Mesendoderm (in vitro differentiated cells): Measurements from ENCODE around the gene RBM3.

Source experiments
- DNase-seq: peaks from one replicate; pipeline ENCODE4 v3.0.0; 2013
- H2AK5ac ChIP-seq: 2 replicates; pipeline ENCODE4 v1.6.1; 2013; ENCODE audit warnings: low read length, inconsistent platforms
- H2BK120ac ChIP-seq: 2 replicates; pipeline ENCODE4 v1.6.1; 2013; ENCODE audit warnings: low read depth, mild to moderate bottlenecking, low read length, moderate library complexity, mixed read lengths
- H2BK15ac ChIP-seq: replicated peaks from 2 replicates; pipeline ENCODE4 v1.6.1; 2013; ENCODE audit warnings: low read depth, mild to moderate bottlenecking, moderate library complexity
- H2BK5ac ChIP-seq: 2 replicates; pipeline ENCODE4 v1.6.1; 2013; ENCODE audit warnings: low read length, inconsistent platforms
- H3K18ac ChIP-seq: 2 replicates; pipeline ENCODE4 v1.6.1; 2013; ENCODE audit warnings: mild to moderate bottlenecking, low read length, mixed read lengths
- H3K23ac ChIP-seq: one replicate; pipeline ENCODE4 v1.6.1; 2013; ENCODE audit warnings: low read length
- H3K27ac ChIP-seq: 2 replicates; pipeline ENCODE4 v1.5.1; 2013; ENCODE audit warnings: low read depth, mild to moderate bottlenecking, inconsistent platforms, low read length, moderate library complexity
- H3K27me3 ChIP-seq: 2 replicates; pipeline ENCODE4 v1.6.1; 2013; ENCODE audit warnings: low read length, control low read depth, mild to moderate bottlenecking, inconsistent platforms; ENCODE audit not compliant: insufficient read depth, poor library complexity
- H3K36me3 ChIP-seq: 2 replicates; pipeline ENCODE4 v1.6.1; 2013; ENCODE audit warnings: low read length, inconsistent platforms; ENCODE audit not compliant: control insufficient read depth, insufficient read depth
- H3K4ac ChIP-seq: one replicate; pipeline ENCODE4 v1.6.1; 2013; ENCODE audit warnings: low read depth, mild to moderate bottlenecking, low read length, moderate library complexity
- H3K4me1 ChIP-seq: 2 replicates; pipeline ENCODE4 v1.6.1; 2013; ENCODE audit warnings: low read depth, low read length, inconsistent platforms; ENCODE audit not compliant: control insufficient read depth
- H3K4me2 ChIP-seq: 2 replicates; pipeline ENCODE4 v1.6.1; 2013; ENCODE audit warnings: low read length
- H3K4me3 ChIP-seq: 2 replicates; pipeline ENCODE4 v1.5.1; 2013; ENCODE audit warnings: mild to moderate bottlenecking, low read length
- H3K56ac ChIP-seq: one replicate; pipeline ENCODE4 v1.6.1; 2013; ENCODE audit warnings: low read length
- H3K79me1 ChIP-seq: 2 replicates; pipeline ENCODE4 v1.6.1; 2013; ENCODE audit warnings: low read length, inconsistent platforms
- H3K79me2 ChIP-seq: 2 replicates; pipeline ENCODE4 v1.6.1; 2013; ENCODE audit warnings: mild to moderate bottlenecking, low read length; ENCODE audit not compliant: control insufficient read depth, insufficient read depth
- H3K9ac ChIP-seq: 2 replicates; pipeline ENCODE4 v1.6.1; 2013; ENCODE audit warnings: low read length, inconsistent platforms
- H4K5ac ChIP-seq: one replicate; pipeline ENCODE4 v1.6.1; 2013; ENCODE audit warnings: low read length
- H4K8ac ChIP-seq: one replicate; pipeline ENCODE4 v1.6.1; 2013; ENCODE audit warnings: low read depth, mild to moderate bottlenecking, control low read depth, low read length, moderate library complexity
- WGBS: extraction: QIAGEN DNeasy Blood & Tissue Kit; methylation state at CpG from one replicate; pipeline ENCODE4 v1.1.7; 2013; ENCODE audit warnings: low lambda C conversion rate, missing lambda C conversion rate; ENCODE audit not compliant: insufficient coverage; ENCODE audit errors: extremely low coverage; 5-methylcytosine and 5-hydroxymethylcytosine counted together

RBM3 gene

GRCh38 chrX:48599341-48599740 lies 25.1 kb downstream of the RBM3 start:
- no peak overlapping the region for H4K8ac ChIP-seq
- H3K27me3 ChIP-seq, result no peaks in the 10 kb centered on the region
- H3K79me1 ChIP-seq, result no peaks in the 10 kb centered on the region
- no peak overlapping the region for H4K5ac ChIP-seq
- H2AK5ac ChIP-seq, result no peak overlapping the region
- no peak overlapping the region for H3K27ac ChIP-seq
- no peak for DNase-seq
- H2BK15ac ChIP-seq, result no peak overlapping the region
- H2BK120ac ChIP-seq, result no peak overlapping the region
- no peak overlapping the region for H3K56ac ChIP-seq
- no peak overlapping the region for H3K23ac ChIP-seq
- H3K4me3 ChIP-seq, result no peak overlapping the region
- H3K79me2 ChIP-seq, result no peaks in the 10 kb centered on the region
- no peak overlapping the region for H3K4ac ChIP-seq
- no peak overlapping the region for H3K18ac ChIP-seq
- no peak overlapping the region for H3K4me2 ChIP-seq
- no peak overlapping the region for H2BK5ac ChIP-seq
- WGBS, result no CpG with 5 or more reads among the region's 20 CpGs
- H3K4me1 ChIP-seq, result no peaks in the 10 kb centered on the region
- no peaks in the 10 kb centered on the region for H3K36me3 ChIP-seq
- no peak overlapping the region for H3K9ac ChIP-seq

- Histone ChIP-seq H3K18ac (no peak overlapping the region), H3K4me3 (no peak overlapping the region), H3K56ac (no peak overlapping the region), H3K23ac (no peak overlapping the region), H3K79me2 (no peaks in the 10 kb centered on the region), H2BK5ac (no peak overlapping the region), H4K8ac (no peak overlapping the region), H3K79me1 (no peaks in the 10 kb centered on the region), H3K36me3 (no peaks in the 10 kb centered on the region), H3K4ac (no peak overlapping the region), H3K9ac (no peak overlapping the region), H2BK15ac (no peak overlapping the region), H3K4me1 (no peaks in the 10 kb centered on the region), H3K4me2 (no peak overlapping the region), H3K27ac (no peak overlapping the region), H2AK5ac (no peak overlapping the region), H3K27me3 (no peaks in the 10 kb centered on the region), H2BK120ac (no peak overlapping the region), H4K5ac (no peak overlapping the region)
- no CpG with 5 or more reads among the region's 19 CpGs for WGBS
- no peak for DNase-seq
Observed at GRCh38 chrX:48600226-48600625, 25.9 kb downstream of the RBM3 start.

GRCh38 chrX:48601741-48602394 lies 27.6 kb downstream of the RBM3 start:
- H4K8ac ChIP-seq, result no peak overlapping the region

GRCh38 chrX:48604701-48605100 lies 30.4 kb downstream of the RBM3 start:
- Histone ChIP-seq H3K9ac (no peak overlapping the region), H4K5ac (no peak overlapping the region), H3K4me1 (no peaks in the 10 kb centered on the region), H3K79me2 (no peaks in the 10 kb centered on the region), H3K4me2 (no peak overlapping the region), H2BK120ac (no peak overlapping the region), H4K8ac (no peak overlapping the region), H3K56ac (no peak overlapping the region), H3K18ac (no peak overlapping the region), H3K4me3 (no peak overlapping the region), H3K79me1 (no peaks in the 10 kb centered on the region), H3K36me3 (no peaks in the 10 kb centered on the region), H2BK5ac (no peak overlapping the region), H3K27ac (no peak overlapping the region), H3K27me3 (no peaks in the 10 kb centered on the region), H3K23ac (no peak overlapping the region), H2AK5ac (no peak overlapping the region), H3K4ac (no peak overlapping the region), H2BK15ac (no peak overlapping the region)
- DNase-seq, result no peak
- no CpG with 5 or more reads among the region's 16 CpGs for WGBS

More at GRCh38 chrX:48601741-48602394, 27.6 kb downstream of the RBM3 start:
- no peak overlapping the region for H3K4me2 ChIP-seq
- H3K79me1 ChIP-seq, result no peaks in the 10 kb centered on the region
- no peak overlapping the region for H2BK120ac ChIP-seq
- no peak overlapping the region for H3K18ac ChIP-seq
- no CpG with 5 or more reads among the region's 17 CpGs for WGBS
- no peak overlapping the region for H3K56ac ChIP-seq
- no peak overlapping the region for H3K9ac ChIP-seq
- no peak overlapping the region for H2BK15ac ChIP-seq
- no peaks in the 10 kb centered on the region for H3K27me3 ChIP-seq
- H2BK5ac ChIP-seq, result no peak overlapping the region
- no peak overlapping the region for H3K27ac ChIP-seq
- H3K4me3 ChIP-seq, result no peak overlapping the region
- H3K4me1 ChIP-seq, result no peaks in the 10 kb centered on the region
- no peaks in the 10 kb centered on the region for H3K36me3 ChIP-seq
- H4K5ac ChIP-seq, result no peak overlapping the region
- no peaks in the 10 kb centered on the region for H3K79me2 ChIP-seq
- no peak overlapping the region for H2AK5ac ChIP-seq
- DNase-seq, result no peak
- H3K23ac ChIP-seq, result no peak overlapping the region
- no peak overlapping the region for H3K4ac ChIP-seq

GRCh38 chrX:48606091-48606490 lies 31.8 kb downstream of the RBM3 start:
- no peak overlapping the region for H3K23ac ChIP-seq
- H3K56ac ChIP-seq, result no peak overlapping the region
- H3K27me3 ChIP-seq, result no peaks in the 10 kb centered on the region
- H3K9ac ChIP-seq, result no peak overlapping the region
- H2BK120ac ChIP-seq, result no peak overlapping the region
- no peak overlapping the region for H3K4me3 ChIP-seq
- H3K79me2 ChIP-seq, result no peaks in the 10 kb centered on the region
- H3K4me1 ChIP-seq, result no peaks in the 10 kb centered on the region
- H3K18ac ChIP-seq, result no peak overlapping the region
- no peaks in the 10 kb centered on the region for H3K79me1 ChIP-seq
- H3K27ac ChIP-seq, result no peak overlapping the region
- H3K4ac ChIP-seq, result no peak overlapping the region
- no CpG with 5 or more reads among the region's 6 CpGs for WGBS
- no peak overlapping the region for H2AK5ac ChIP-seq
- H2BK15ac ChIP-seq, result no peak overlapping the region
- no peak overlapping the region for H2BK5ac ChIP-seq
- H4K5ac ChIP-seq, result no peak overlapping the region
- peak; percentile 20 for DNase-seq
- H4K8ac ChIP-seq, result no peak overlapping the region
- no peaks in the 10 kb centered on the region for H3K36me3 ChIP-seq
- H3K4me2 ChIP-seq, result no peak overlapping the region

GRCh38 chrX:48611703-48612102 lies 37.4 kb downstream of the RBM3 start:
- Histone ChIP-seq H4K8ac (no peak overlapping the region), H2BK5ac (no peak overlapping the region), H2AK5ac (no peak overlapping the region), H2BK15ac (no peak overlapping the region), H3K9ac (no peak overlapping the region), H2BK120ac (no peak overlapping the region), H3K27ac (no peak overlapping the region), H3K56ac (no peak overlapping the region), H3K18ac (no peak overlapping the region), H3K4me1 (no peaks in the 10 kb centered on the region), H3K36me3 (no peaks in the 10 kb centered on the region), H3K4me3 (no peak overlapping the region), H3K4me2 (no peak overlapping the region), H3K23ac (no peak overlapping the region), H3K79me1 (no peaks in the 10 kb centered on the region), H4K5ac (no peak overlapping the region), H3K79me2 (no peaks in the 10 kb centered on the region), H3K27me3 (no peaks in the 10 kb centered on the region), H3K4ac (no peak overlapping the region)
- no peak for DNase-seq
- no CpG with 5 or more reads among the region's 2 CpGs for WGBS
